Activated effector memory CD4-positive, alpha-beta T cell treated with anti-CD3 and anti-CD28 coated beads, Interleukin-2, amount 50 U/mL, for 16 hours (primary cell): Measurements from ENCODE around the gene CFAP46.
"Not testable (repeated sequence)": the region's sequence is repeated elsewhere in the genome, so short reads cannot be mapped to it uniquely, and the experiment has no call there.

Experiments used
- DNase-seq: peaks from one replicate; pipeline ENCODE4 v3.0.0-alpha.2; 2020

CFAP46 gene

GRCh38 chr10:132943791-132944404 lies 1.5 kb upstream of the CFAP46 start:
- DNase-seq = peak; percentile 37

- DNase-seq = no peak
Observed at GRCh38 chr10:132943058-132943790, 854 bp upstream of the CFAP46 start.

GRCh38 chr10:132941640-132942051 lies 724 bp downstream of the CFAP46 start:
- DNase-seq = no peak

- no peak for DNase-seq
Observed at GRCh38 chr10:132940791-132941465, 1.4 kb downstream of the CFAP46 start.

GRCh38 chr10:132939957-132940790 lies 2.2 kb downstream of the CFAP46 start:
- DNase-seq = no peak

GRCh38 chr10:132939378-132939955 lies 2.9 kb downstream of the CFAP46 start:
- no peak for DNase-seq

- no peak for DNase-seq
Observed at GRCh38 chr10:132938472-132939339, 3.7 kb downstream of the CFAP46 start.

- DNase-seq = no peak
Observed at GRCh38 chr10:132937861-132938260, 4.5 kb downstream of the CFAP46 start.

GRCh38 chr10:132934953-132935352 lies 7.4 kb downstream of the CFAP46 start:
- no peak for DNase-seq

GRCh38 chr10:132933308-132934042 lies 8.9 kb downstream of the CFAP46 start:
- no peak for DNase-seq

GRCh38 chr10:132932461-132933307 lies 9.7 kb downstream of the CFAP46 start:
- no peak for DNase-seq

GRCh38 chr10:132931258-132932250 lies 10.8 kb downstream of the CFAP46 start:
- DNase-seq = not testable (repeated sequence)

GRCh38 chr10:132930701-132931100 lies 11.7 kb downstream of the CFAP46 start:
- DNase-seq = not testable (repeated sequence)

GRCh38 chr10:132929953-132930548 lies 12.3 kb downstream of the CFAP46 start:
- DNase-seq = no peak

GRCh38 chr10:132929480-132929879 lies 12.9 kb downstream of the CFAP46 start:
- DNase-seq = no peak

- DNase-seq = no peak
Observed at GRCh38 chr10:132928261-132928660, 14.1 kb downstream of the CFAP46 start.

GRCh38 chr10:132927824-132928223 lies 14.5 kb downstream of the CFAP46 start:
- no peak for DNase-seq
